Activated naive CD8-positive, alpha-beta T cell treated with anti-CD3 and anti-CD28 coated beads, Interleukin-2, amount 10 ng/mL, durations not matched to agents 7 days and 5 days (primary cell): Measurements from ENCODE around the gene NUCB1. TPM values are rescaled to one million over a fixed set of nuclear protein-coding genes. Genes with fewer than 3 reads are reported as not detected.
A peak's percentile ranks its signal among the peaks of the same experiment; 100 is the strongest.
"Not testable (repeated sequence)": the region's sequence is repeated elsewhere in the genome, so short reads cannot be mapped to it uniquely, and the experiment has no call there.

Experiments
- ATAC-seq: fragments of 150-1000 bp; cut with Tn5 transposase; one replicate; pipeline ENCODE4 v1.10.0; 2021; ENCODE audit warnings: low read depth, moderate library complexity
- POLR2A ChIA-PET: fragments of 350-600 bp; sonication (Branson Sonifier 250); formaldehyde crosslinking; loops from one replicate; lab custom pipeline; 2021; ENCODE audit warnings: antibody characterized with exemption; lab: Charles Lee
- DNase-seq: peaks from one replicate; pipeline ENCODE4 v3.0.0; 2021
- H3K27ac Mint-ChIP-seq: one replicate; pipeline ENCODE4 v1.8.0; 2022; ENCODE audit warnings: mild to moderate bottlenecking, mixed read lengths
- H3K27me3 Mint-ChIP-seq: one replicate; pipeline ENCODE4 v1.8.0; 2022; ENCODE audit warnings: mild to moderate bottlenecking, moderate library complexity, mixed read lengths
- H3K36me3 Mint-ChIP-seq: one replicate; pipeline ENCODE4 v1.8.0; 2021; ENCODE audit warnings: mild to moderate bottlenecking, mixed read lengths
- H3K4me1 Mint-ChIP-seq: one replicate; pipeline ENCODE4 v1.8.0; 2021; ENCODE audit warnings: mixed read lengths
- H3K4me3 Mint-ChIP-seq: one replicate; pipeline ENCODE4 v1.8.0; 2022; ENCODE audit warnings: mild to moderate bottlenecking, moderate library complexity, mixed read lengths
- H3K9me3 Mint-ChIP-seq: one replicate; pipeline ENCODE4 v1.8.0; 2021; ENCODE audit warnings: mixed read lengths
- total RNA-seq, 2 experiments: library from RNA; stranded (reverse); gene quantifications; one replicate each; pipeline ENCODE4 v1.2.3, GENCODE V29; 2021

The NUCB1 gene
- total RNA-seq, 2 experiments from 2014 or later: 203 to 214 TPM

GRCh38 chr19:48899386-48899749 lies 744 bp upstream of the NUCB1 start:
- Mint-ChIP-seq H3K27ac (peak overlapping the region; percentile 60), H3K27me3 (peaks cover 22% of the 10 kb centered on the region), H3K4me3 (peak overlapping the region; percentile 96), H3K4me1 (peaks cover 24% of the 10 kb centered on the region), H3K36me3 (peaks cover 27% of the 10 kb centered on the region)
- ATAC-seq, H3K9me3 Mint-ChIP-seq, DNase-seq: not testable (repeated sequence)
- POLR2A ChIA-PET: interaction anchor here (0.5 to 4.2 kb wide), 16 partner anchors 11 to 687 kb away, joined by 3 to 79 read pairs (median 6); partner anchors contain the start of genes BAX, DHDH, FTL and GYS1

GRCh38 chr19:48900477-48901406 lies 630 bp downstream of the NUCB1 start:
- no peaks in the 10 kb centered on the region for H3K9me3 Mint-ChIP-seq
- peak; percentile 56 for DNase-seq
- H3K4me1 Mint-ChIP-seq: peaks cover 25% of the 10 kb centered on the region
- peak overlapping the region; percentile 96 for H3K27ac Mint-ChIP-seq
- ATAC-seq: peak; percentile 0
- POLR2A ChIA-PET: interaction anchor here (0.7 to 4.2 kb wide), 15 partner anchors 12 to 176 kb away, joined by 3 to 79 read pairs (median 6); partner anchors contain the start of genes BAX, DHDH, FTL and GYS1
- H3K36me3 Mint-ChIP-seq: peaks cover 39% of the 10 kb centered on the region
- peak overlapping the region; percentile 96 for H3K4me3 Mint-ChIP-seq
- peaks cover 9% of the 10 kb centered on the region for H3K27me3 Mint-ChIP-seq

- peaks cover 47% of the 10 kb centered on the region for H3K36me3 Mint-ChIP-seq
- not testable (repeated sequence) for H3K9me3 Mint-ChIP-seq, H3K27me3 Mint-ChIP-seq, ATAC-seq, DNase-seq
- POLR2A ChIA-PET: interaction anchor here (4.2 kb wide), 1 partner anchor 28 kb away, joined by 79 read pairs; the partner anchor contains the start of gene PPP1R15A
- H3K4me1 Mint-ChIP-seq: peaks cover 19% of the 10 kb centered on the region
- peak overlapping the region; percentile 68 for H3K4me3 Mint-ChIP-seq
- H3K27ac Mint-ChIP-seq: peak overlapping the region; percentile 56
Observed at GRCh38 chr19:48902291-48902690, 2.2 kb downstream of the NUCB1 start.

- H3K27me3 Mint-ChIP-seq, H3K9me3 Mint-ChIP-seq, DNase-seq, POLR2A ChIA-PET, H3K27ac Mint-ChIP-seq, ATAC-seq, H3K4me3 Mint-ChIP-seq: not testable (repeated sequence)
- Mint-ChIP-seq H3K4me1 (peaks cover 21% of the 10 kb centered on the region), H3K36me3 (peaks cover 54% of the 10 kb centered on the region)
Observed at GRCh38 chr19:48903788-48904187, 3.7 kb downstream of the NUCB1 start.

GRCh38 chr19:48905664-48906063 lies 5.6 kb downstream of the NUCB1 start:
- Mint-ChIP-seq H3K27ac (no peak overlapping the region), H3K9me3 (no peaks in the 10 kb centered on the region), H3K4me3 (no peak overlapping the region), H3K36me3 (peaks cover 56% of the 10 kb centered on the region), H3K4me1 (peaks cover 15% of the 10 kb centered on the region), H3K27me3 (no peaks in the 10 kb centered on the region)
- POLR2A ChIA-PET: interaction anchor here (0.7 to 1.9 kb wide), 2 partner anchors 34 to 400 kb away, joined by 3 to 5 read pairs; partner anchors contain the start of gene PPP1R15A
- no peak for DNase-seq
- ATAC-seq: no peak

- DNase-seq (no peak), ATAC-seq (no peak)
- H3K27ac Mint-ChIP-seq: no peak overlapping the region
- POLR2A ChIA-PET: interaction anchor here (0.7 to 1.0 kb wide), 3 partner anchors 10 to 399 kb away, joined by 3 to 5 read pairs (median 4); no protein-coding TSS in a partner anchor
- H3K4me3 Mint-ChIP-seq: no peak overlapping the region
- H3K4me1 Mint-ChIP-seq: peaks cover 13% of the 10 kb centered on the region
- H3K9me3 Mint-ChIP-seq: no peaks in the 10 kb centered on the region
- H3K36me3 Mint-ChIP-seq: peaks cover 53% of the 10 kb centered on the region
- H3K27me3 Mint-ChIP-seq: no peaks in the 10 kb centered on the region
Observed at GRCh38 chr19:48906324-48906723, 6.2 kb downstream of the NUCB1 start.

- H3K36me3 Mint-ChIP-seq: peaks cover 51% of the 10 kb centered on the region
- H3K4me3 Mint-ChIP-seq: no peak overlapping the region
- H3K27ac Mint-ChIP-seq: peak overlapping the region; percentile 34
- no peaks in the 10 kb centered on the region for H3K9me3 Mint-ChIP-seq
- POLR2A ChIA-PET: no interaction called here
- no peaks in the 10 kb centered on the region for H3K27me3 Mint-ChIP-seq
- DNase-seq (no peak), ATAC-seq (no peak)
- H3K4me1 Mint-ChIP-seq: peaks cover 5% of the 10 kb centered on the region
Observed at GRCh38 chr19:48907671-48908070, 7.6 kb downstream of the NUCB1 start.

- H3K4me3 Mint-ChIP-seq, DNase-seq, H3K27ac Mint-ChIP-seq, ATAC-seq, H3K27me3 Mint-ChIP-seq, H3K9me3 Mint-ChIP-seq, H3K4me1 Mint-ChIP-seq, POLR2A ChIA-PET: not testable (repeated sequence)
- peaks cover 49% of the 10 kb centered on the region for H3K36me3 Mint-ChIP-seq
Observed at GRCh38 chr19:48909424-48910077, 9.4 kb downstream of the NUCB1 start.

GRCh38 chr19:48910803-48911202 lies 10.7 kb downstream of the NUCB1 start:
- POLR2A ChIA-PET: interaction anchor here (0.7 to 2.1 kb wide), 2 partner anchors 36 to 58 kb away, joined by 5 read pairs; no protein-coding TSS in a partner anchor
- H3K4me1 Mint-ChIP-seq: peaks cover 2% of the 10 kb centered on the region

GRCh38 chr19:48913114-48913889 lies 13.2 kb downstream of the NUCB1 start:
- DNase-seq (no peak), ATAC-seq (peak; percentile 30)
- Mint-ChIP-seq H3K4me1 (no peaks in the 10 kb centered on the region), H3K27me3 (no peaks in the 10 kb centered on the region), H3K4me3 (no peak overlapping the region), H3K36me3 (peaks cover 36% of the 10 kb centered on the region), H3K27ac (no peak overlapping the region), H3K9me3 (no peaks in the 10 kb centered on the region)
- POLR2A ChIA-PET: interaction anchor here (0.7 to 1.1 kb wide), 2 partner anchors 14 to 58 kb away, joined by 3 to 4 read pairs; partner anchors contain the start of gene NUCB1

More at GRCh38 chr19:48910803-48911202, 10.7 kb downstream of the NUCB1 start:
- no peak for ATAC-seq
- no peaks in the 10 kb centered on the region for H3K9me3 Mint-ChIP-seq
- H3K27ac Mint-ChIP-seq: no peak overlapping the region
- no peak overlapping the region for H3K4me3 Mint-ChIP-seq
- no peaks in the 10 kb centered on the region for H3K27me3 Mint-ChIP-seq
- DNase-seq: no peak
- peaks cover 41% of the 10 kb centered on the region for H3K36me3 Mint-ChIP-seq

GRCh38 chr19:48914181-48914580 lies 14.1 kb downstream of the NUCB1 start:
- H3K9me3 Mint-ChIP-seq: no peaks in the 10 kb centered on the region
- H3K4me1 Mint-ChIP-seq: no peaks in the 10 kb centered on the region
- POLR2A ChIA-PET: interaction anchor here (0.7 to 1.2 kb wide), 2 partner anchors 12 to 57 kb away, joined by 4 read pairs; no protein-coding TSS in a partner anchor
- peak overlapping the region; percentile 16 for H3K27ac Mint-ChIP-seq
- peaks cover 34% of the 10 kb centered on the region for H3K36me3 Mint-ChIP-seq
- H3K27me3 Mint-ChIP-seq: no peaks in the 10 kb centered on the region
- ATAC-seq (no peak), DNase-seq (no peak)
- H3K4me3 Mint-ChIP-seq: no peak overlapping the region

GRCh38 chr19:48915757-48916156 lies 15.6 kb downstream of the NUCB1 start:
- ATAC-seq (no peak), DNase-seq (no peak)
- Mint-ChIP-seq H3K4me3 (no peak overlapping the region), H3K27me3 (no peaks in the 10 kb centered on the region), H3K27ac (no peak overlapping the region), H3K4me1 (no peaks in the 10 kb centered on the region), H3K36me3 (peaks cover 31% of the 10 kb centered on the region), H3K9me3 (no peaks in the 10 kb centered on the region)
- POLR2A ChIA-PET: interaction anchor here (0.8 to 1.2 kb wide), 2 partner anchors 16 to 44 kb away, joined by 3 read pairs; partner anchors contain the start of genes NUCB1 and PPP1R15A
